AG04450 (cell line): ENCODE results near the gene PSMA7. TPM values are rescaled to one million over a fixed set of nuclear protein-coding genes. Genes with fewer than 3 reads are reported as not detected.

Source experiments
- CTCF ChIA-PET: fragments of 300-600, 350-600 bp; formaldehyde crosslinking; extraction: SDS; loops from one replicate; lab custom pipeline; 2022; ENCODE audit warnings: antibody characterized with exemption, inconsistent platforms; lab: Charles Lee
- POLR2A ChIA-PET: fragments of 350-600 bp; formaldehyde crosslinking; extraction: SDS; loops from one replicate; lab custom pipeline; 2021; ENCODE audit warnings: antibody characterized with exemption, inconsistent platforms; lab: Yijun Ruan, JAX
- DNase-seq: peaks from one replicate; pipeline ENCODE4 v3.0.0-alpha.2; 2011; ENCODE audit warnings: low read depth, low spot score
- H3K27ac ChIP-seq: one replicate; pipeline ENCODE4 v1.5.1; 2012; ENCODE audit warnings: low read depth, low read length, control low read depth
- H3K27me3 ChIP-seq: one replicate; pipeline ENCODE4 v1.6.0; 2012; ENCODE audit warnings: low read length; ENCODE audit not compliant: control insufficient read depth, insufficient read depth
- H3K4me3 ChIP-seq: 2 replicates; pipeline ENCODE4 v1.5.1; 2011; ENCODE audit warnings: mild to moderate bottlenecking, low read depth, low read length, control low read depth
- H3K9me3 ChIP-seq: 2 replicates; pipeline ENCODE4 v1.5.1; 2012; ENCODE audit warnings: low read length; ENCODE audit not compliant: control insufficient read depth, insufficient read depth
- CTCF ChIP-seq: IDR thresholded peaks from 2 replicates; pipeline ENCODE4 v1.5.1; 2011; ENCODE audit warnings: low read depth, low read length, control low read depth, inconsistent platforms
- polyA plus RNA-seq: library from polyadenylated mRNA; depleted of rRNA; stranded (reverse); fragments of >200 nt; gene quantifications from 2 replicates; pipeline ENCODE4 v1.2.3, GENCODE V29; 2011

Gene PSMA7
- polyA plus RNA-seq, 1 experiment = 368 TPM

GRCh38 chr20:62164879-62165761, 21.9 kb upstream of the PSMA7 start:
- Histone ChIP-seq H3K27me3 (no peaks in the 10 kb centered on the region), H3K9me3 (peaks cover 7% of the 10 kb centered on the region; the same call in 1 of the 2 replicates), H3K4me3 (no peak overlapping the region), H3K27ac (no peak overlapping the region)
- ChIA-PET POLR2A (no interaction called here), CTCF (interaction anchor here (0.6 kb wide), 1 partner anchor 26 kb away, joined by 15 read pairs; no protein-coding TSS in a partner anchor)
- no peak for DNase-seq
- no peak for TF ChIP-seq CTCF

- ChIA-PET POLR2A (no interaction called here), CTCF (no interaction called here)
- H3K27me3 ChIP-seq = no peaks in the 10 kb centered on the region
- no peak for TF ChIP-seq CTCF
- no peak for DNase-seq
- no peak overlapping the region for H3K27ac ChIP-seq
- peaks cover 7% of the 10 kb centered on the region; the same call in 1 of the 2 replicates for H3K9me3 ChIP-seq
- no peak overlapping the region for H3K4me3 ChIP-seq
Observed at GRCh38 chr20:62163986-62164762, 21.0 kb upstream of the PSMA7 start.

GRCh38 chr20:62163485-62163865, 20.3 kb upstream of the PSMA7 start:
- Histone ChIP-seq H3K9me3 (peaks cover 7% of the 10 kb centered on the region; the same call in 1 of the 2 replicates), H3K27me3 (no peaks in the 10 kb centered on the region), H3K27ac (no peak overlapping the region), H3K4me3 (no peak overlapping the region)
- CTCF ChIA-PET = no interaction called here
- no peak for DNase-seq
- no peak for TF ChIP-seq CTCF
- POLR2A ChIA-PET = no interaction called here

GRCh38 chr20:62162765-62163484, 19.7 kb upstream of the PSMA7 start:
- POLR2A ChIA-PET = no interaction called here
- CTCF ChIA-PET = no interaction called here
- Histone ChIP-seq H3K27me3 (no peaks in the 10 kb centered on the region), H3K9me3 (peaks cover 7% of the 10 kb centered on the region; the same call in 1 of the 2 replicates), H3K4me3 (no peak overlapping the region), H3K27ac (no peak overlapping the region)
- no peak for DNase-seq
- TF ChIP-seq CTCF = no peak
